ENCODE data around the gene SCEL. TPM values are rescaled to one million over a fixed set of nuclear protein-coding genes. Genes with fewer than 3 reads are reported as not detected.
A peak's percentile ranks its signal among the peaks of the same experiment; 100 is the strongest.
"Not testable (repeated sequence)": the region's sequence is repeated elsewhere in the genome, so short reads cannot be mapped to it uniquely, and the experiment has no call there.

SCEL gene
- polyA plus RNA-seq, 5 donors: 0.09 to 0.78 (median 0.27) TPM

DNA sequence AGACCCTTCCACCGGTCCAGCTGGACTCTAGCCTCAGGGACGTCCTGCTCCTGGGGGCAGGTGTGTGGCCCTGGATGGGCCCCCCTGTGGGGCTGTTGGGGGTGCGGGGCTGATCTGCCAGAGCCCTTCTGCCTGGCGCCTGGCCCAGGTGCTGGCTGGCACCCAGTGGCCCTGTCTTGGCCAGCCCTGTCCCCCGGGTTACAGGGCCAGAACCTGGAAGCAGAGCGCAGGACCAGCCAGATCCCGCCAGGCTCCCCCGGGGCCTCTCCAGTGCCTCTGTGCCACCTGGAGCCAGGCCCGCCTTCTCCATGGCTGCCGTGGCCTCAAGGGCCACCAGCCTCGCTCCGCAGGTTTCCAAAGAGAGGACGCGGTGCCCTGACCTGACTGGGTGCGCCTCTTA, 127.3 kb downstream of the SCEL start:
- not testable (repeated sequence) for DNase-seq

- peak; percentile 31 to 45 for DNase-seq
Observed at GRCh38 chr13:77674852-77675251, 139.3 kb downstream of the SCEL start.

- DNase-seq: no peak
Observed at GRCh38 chr13:77678691-77679235, 143.3 kb downstream of the SCEL start.

DNA sequence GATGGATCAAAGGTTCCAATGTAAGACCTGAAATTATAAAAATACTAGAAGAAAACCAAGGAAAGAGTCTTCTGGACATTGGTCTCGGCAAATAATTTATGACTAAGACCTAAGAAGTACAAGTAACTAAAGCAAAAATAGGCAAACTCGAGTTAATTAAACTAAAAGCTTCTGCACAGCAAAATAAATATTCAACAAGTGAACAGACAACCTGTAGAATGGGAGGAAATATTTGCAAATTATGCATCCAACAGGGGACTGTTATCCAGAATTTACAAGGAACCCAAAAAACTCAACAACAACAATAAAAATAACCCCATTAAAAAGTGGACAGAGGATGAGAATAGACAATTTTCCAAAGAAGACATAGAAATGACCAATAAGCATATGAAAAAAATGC, 152.3 kb downstream of the SCEL start:
- DNase-seq: no peak

DNA sequence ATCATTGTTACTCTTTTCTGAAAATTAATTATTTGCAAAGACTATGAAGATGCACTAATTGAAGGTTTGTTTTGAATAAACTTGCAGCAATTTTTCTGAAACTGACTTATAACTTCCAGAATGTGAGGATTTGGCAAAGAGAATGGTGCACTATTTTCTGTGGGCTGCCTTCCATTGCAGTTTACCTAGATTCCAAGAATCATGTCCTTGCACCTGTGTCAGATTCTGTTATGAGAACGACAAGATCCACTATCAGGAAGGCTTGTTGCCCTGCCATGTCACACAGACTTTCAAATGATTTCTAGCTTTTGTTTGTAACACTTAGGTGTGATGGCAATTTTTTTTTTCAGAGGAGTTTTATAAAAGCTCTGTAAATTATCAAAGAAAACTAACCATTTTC, 156.4 kb downstream of the SCEL start:
- DNase-seq: no peak

DNA sequence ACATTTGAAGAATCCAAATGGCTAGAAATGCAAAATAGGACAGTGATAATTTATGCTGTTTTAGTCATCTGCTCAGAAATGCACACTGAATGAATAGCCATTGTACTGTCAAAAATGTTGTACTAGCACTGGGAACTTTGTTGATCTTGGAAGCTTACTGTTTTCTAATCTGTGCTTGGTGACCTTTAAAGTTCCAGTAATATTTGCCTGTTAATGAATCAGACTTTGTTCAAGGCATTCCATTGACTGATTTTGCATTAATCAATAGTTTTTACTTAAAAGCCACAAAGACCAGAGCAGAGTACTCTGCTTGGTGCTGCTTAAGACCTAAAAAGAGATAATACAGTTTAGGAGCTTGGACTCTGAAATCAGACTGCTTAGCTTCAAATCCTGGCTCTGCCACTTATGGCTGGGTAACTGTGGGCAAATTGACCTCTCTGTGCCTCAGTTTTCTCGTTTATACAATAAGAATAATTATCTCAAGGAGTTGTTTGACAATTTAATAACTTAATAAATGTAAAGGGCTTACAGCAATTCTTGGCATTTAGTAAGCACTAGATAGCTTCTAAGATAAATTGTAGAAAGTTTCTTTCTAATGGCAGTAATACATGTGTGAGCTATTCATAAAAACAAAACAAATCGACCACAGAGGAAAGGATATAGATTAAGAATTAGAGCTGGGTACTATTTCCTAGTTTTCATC, 157.4 kb downstream of the SCEL start:
- DNase-seq: no peak

DNA sequence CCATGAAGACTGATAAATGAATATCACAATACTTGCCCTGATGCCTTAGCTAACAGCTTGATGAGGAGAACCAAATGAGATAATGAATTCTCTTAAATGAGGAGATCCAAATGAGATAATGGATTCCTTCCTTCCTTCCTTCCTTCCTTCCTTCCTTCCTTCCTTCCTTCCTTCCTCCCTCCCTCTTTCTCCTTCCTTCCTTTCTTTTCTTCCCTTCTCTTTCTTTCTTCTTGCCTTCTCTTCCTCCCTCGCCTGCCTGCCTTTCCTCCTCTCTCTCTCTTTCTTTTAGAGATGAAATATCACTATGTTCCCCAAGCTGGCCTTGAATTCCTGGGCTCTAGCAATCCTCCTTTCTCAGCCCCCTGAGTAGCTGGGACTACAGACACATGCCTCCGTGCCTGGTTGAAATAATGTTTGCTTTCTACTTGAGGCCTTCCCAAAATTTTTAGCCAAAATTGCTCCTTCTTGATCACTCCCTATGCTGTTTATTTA, 158.0 kb downstream of the SCEL start:
- DNase-seq: no peak

Other genes starting within 250 kb of the SCEL start
- 10 to 100 TPM; 57.6 to 77.4 (median 69.5) TPM for gene MYCBP2, start 208.6 kb upstream of the SCEL start, polyA plus RNA-seq (ENCODE audit: insufficient read depth in 1 of 5, insufficient read length in 5 of 5, low replicate concordance in 1 of 5)
- gene SLAIN1, start 162.0 kb downstream of the SCEL start, polyA plus RNA-seq (ENCODE audit: insufficient read depth in 1 of 5, insufficient read length in 5 of 5, low replicate concordance in 1 of 5): 10 to 100 TPM; 23.6 to 30.4 (median 27.9) TPM

Data from right lung (tissue), 5 donors.